ENCODE results near the gene KMT5B.

DNA sequence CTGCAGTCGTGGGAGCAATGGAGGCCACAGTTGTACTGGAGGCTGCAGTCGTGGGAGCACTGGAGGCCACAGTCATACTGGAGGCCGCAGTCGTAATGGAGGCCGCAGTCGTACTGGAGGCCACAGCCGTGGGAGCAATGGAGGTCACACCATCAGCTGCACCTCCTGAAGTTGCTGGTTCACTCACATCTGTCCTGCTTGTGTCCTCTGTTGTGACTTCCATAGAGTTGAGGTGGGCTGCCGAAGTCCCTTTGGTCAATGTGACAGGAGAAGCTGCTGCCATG lies 49.4 kb upstream of the KMT5B start:
- TF ChIP-seq, protein P1, sequence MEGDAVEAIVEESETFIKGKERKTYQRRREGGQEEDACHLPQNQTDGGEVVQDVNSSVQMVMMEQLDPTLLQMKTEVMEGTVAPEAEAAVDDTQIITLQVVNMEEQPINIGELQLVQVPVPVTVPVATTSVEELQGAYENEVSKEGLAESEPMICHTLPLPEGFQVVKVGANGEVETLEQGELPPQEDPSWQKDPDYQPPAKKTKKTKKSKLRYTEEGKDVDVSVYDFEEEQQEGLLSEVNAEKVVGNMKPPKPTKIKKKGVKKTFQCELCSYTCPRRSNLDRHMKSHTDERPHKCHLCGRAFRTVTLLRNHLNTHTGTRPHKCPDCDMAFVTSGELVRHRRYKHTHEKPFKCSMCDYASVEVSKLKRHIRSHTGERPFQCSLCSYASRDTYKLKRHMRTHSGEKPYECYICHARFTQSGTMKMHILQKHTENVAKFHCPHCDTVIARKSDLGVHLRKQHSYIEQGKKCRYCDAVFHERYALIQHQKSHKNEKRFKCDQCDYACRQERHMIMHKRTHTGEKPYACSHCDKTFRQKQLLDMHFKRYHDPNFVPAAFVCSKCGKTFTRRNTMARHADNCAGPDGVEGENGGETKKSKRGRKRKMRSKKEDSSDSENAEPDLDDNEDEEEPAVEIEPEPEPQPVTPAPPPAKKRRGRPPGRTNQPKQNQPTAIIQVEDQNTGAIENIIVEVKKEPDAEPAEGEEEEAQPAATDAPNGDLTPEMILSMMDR (IDR thresholded peaks at IDR 0.05; ENCODE audit: low read length), result no peak
- TF ChIP-seq EZH2 (optimal IDR thresholded peaks at IDR 0.05; ENCODE audit: low read depth, low read length), result no peak
- TF ChIP-seq EZH2phosphoT487 (IDR thresholded peaks at IDR 0.05; ENCODE audit: low read length), result no peak

Measured in MM.1S (cell line).